Lung microvascular endothelial cell (primary cell): ENCODE measurements around the gene SBF2. TPM values are rescaled to one million over a fixed set of nuclear protein-coding genes. Genes with fewer than 3 reads are reported as not detected.
"Not testable (repeated sequence)": the region's sequence is repeated elsewhere in the genome, so short reads cannot be mapped to it uniquely, and the experiment has no call there.

Experiments used
- DNase-seq, 2 donors: peaks; one replicate each; pipeline versions ENCODE4 v3.0.0 to v3.0.0-alpha.2; 2010; ENCODE audit warnings: low read depth in 2 of 2
- total RNA-seq: library from RNA; depleted of rRNA; stranded (reverse); fragments of >200 nt; gene quantifications from 2 replicates; pipeline ENCODE4 v1.2.1, GENCODE V29; 2014

Gene SBF2
- total RNA-seq, 1 donor from 2014 or later, result 50.8 TPM

GRCh38 chr11:10122326-10123197, 171.5 kb downstream of the SBF2 start:
- DNase-seq, result peak; percentile 30 to 59

DNA sequence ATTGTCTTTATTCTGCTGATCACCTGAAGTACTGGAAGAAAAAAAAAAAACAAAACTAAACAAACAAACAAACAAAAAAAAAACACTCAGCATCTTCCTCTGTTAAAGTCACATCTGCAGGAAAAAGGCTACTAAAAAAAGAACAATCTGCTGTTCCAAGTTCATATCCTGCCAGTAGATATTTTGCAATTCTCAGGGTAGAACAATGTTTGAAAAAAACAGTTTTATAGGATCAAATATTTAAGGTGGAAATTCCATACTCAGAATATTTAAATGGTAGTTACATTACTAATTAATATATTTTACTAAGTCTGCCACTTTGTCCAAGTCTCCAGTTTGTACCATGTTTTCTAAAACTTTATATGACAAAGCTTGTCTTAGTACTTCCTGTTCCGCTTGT, 175.2 kb downstream of the SBF2 start:
- DNase-seq, result peak; percentile 23 to 47

- peak; percentile 30 to 70 for DNase-seq
Measured at GRCh38 chr11:10117709-10118351, 176.2 kb downstream of the SBF2 start.

DNA sequence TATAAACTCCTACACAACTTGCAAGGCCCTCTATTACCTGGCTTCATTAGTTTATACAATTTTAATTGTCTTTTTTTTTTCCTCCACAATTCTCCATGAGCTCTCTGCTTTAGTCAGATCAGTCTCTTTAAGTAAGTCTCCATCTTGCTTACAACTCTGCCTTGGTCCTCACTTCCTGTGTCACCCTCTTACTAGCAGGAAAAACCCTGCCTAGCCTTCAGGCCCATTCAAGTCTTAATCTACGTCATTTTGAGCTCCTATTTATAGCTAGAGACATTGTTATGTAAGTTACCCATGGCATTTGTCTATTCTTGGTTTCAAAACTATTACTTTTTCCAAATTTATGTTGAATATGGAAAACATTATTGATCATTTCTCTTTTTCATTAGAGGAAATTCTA, 177.4 kb downstream of the SBF2 start:
- DNase-seq, result peak in 1 of 2 donors; percentile 45

DNA sequence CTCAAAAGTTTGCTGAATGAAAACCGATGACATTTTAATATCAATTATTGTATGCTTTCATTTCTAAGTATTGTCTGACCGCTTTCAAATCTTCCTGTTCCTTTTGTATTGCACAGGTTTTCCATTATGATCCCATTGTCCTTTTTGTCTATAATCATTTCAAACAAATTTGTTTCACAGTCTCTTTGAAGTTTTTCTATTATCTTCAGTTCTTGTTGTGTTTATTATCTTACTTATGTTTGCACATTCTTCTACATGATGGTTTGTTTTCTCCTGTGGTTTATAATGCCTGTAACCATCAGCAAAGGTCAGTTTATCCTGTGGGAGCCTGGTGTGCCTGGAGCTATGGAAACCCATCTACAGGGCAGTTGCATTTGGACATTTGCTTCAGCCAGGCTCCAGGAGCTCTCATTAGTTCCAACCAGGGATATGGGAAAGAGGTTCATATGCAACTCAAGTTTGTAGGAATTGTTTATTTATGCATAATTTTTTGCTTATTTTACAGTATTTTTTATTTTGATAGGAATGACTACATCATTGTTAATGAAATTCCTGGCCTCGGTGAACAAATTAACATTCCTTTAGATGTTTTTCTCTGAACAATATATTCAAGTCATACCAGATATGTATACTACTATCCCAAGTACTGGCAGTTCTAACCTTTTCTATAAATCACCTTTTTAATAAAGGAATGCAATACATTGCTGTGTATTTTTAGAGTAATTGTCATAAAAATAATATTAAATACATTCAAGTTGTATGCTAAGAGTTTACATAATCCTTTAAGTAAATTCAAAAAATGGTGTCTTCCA, 179.2 kb downstream of the SBF2 start:
- DNase-seq, result peak in 1 of 2 donors; percentile 40

DNA sequence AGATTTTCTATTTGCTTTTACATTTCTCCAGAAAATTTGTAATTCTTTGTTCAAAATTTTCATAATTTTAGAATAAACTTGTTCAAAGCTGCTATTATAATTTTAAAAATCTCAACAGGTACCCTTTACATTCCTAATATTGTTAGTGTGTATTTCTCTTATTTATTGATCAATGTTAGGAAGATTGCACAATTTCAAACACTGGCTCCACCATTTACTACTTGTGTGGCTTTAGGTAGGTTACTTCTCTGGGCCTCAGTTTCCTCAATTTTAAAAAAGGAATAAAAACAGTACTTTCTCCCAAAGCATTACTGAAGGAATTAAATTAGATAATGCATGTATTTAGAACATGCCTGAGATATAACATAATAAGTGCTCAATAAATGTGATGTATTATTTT, 180.2 kb downstream of the SBF2 start:
- DNase-seq, result no peak

DNA sequence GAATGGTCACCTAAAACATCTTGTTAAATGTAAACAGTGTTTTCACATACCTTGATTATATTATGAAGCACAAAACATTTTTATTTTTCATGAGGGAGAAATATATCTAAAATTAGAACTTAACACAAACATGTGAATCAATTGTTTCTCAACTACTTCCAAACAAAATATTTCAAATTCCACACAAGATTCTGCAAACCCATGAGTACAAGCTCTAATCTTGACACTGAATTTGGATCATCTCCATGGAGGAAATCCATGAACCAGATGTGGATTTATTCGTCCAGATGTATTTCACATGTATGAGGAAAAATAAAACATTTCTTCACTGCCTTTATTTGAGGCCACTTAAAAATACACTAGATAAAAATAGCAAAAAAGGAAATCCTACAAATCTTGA, 184.2 kb downstream of the SBF2 start:
- peak in 1 of 2 donors; percentile 32 for DNase-seq

DNA sequence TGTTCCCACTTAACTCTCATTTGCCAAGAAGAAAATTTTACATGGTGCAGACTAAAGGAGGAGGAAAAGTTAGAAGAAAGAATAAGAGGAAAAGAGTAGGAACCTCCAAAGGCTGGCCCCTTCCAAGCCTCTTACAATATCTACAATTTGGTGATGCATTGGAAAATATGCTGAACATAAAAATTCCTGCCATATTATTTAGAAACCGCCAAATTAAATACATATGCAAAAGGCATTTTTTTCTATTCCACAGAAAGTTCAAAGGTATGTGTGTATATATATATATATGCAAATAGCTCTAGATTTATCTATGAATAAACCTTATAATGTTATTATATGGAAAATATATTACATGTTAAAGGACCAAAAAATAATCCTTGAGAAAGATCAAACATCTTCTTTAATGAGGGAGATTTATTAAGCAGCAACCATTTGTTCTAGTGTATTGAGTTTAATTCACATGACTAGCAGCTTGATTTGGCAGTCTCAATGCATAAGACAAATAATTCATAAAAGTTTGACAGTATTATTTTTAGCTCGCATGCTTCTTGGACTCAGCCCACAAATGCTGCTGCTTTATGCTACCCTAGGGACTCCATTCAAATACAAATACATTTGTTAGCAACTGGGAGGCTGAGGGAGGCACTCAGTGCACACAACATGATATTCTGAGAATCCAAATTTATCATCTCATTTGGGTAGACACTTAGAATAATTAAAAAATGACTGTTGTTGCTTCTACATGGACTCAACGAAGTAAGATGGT, 184.9 kb downstream of the SBF2 start:
- peak; percentile 51 to 64 for DNase-seq

GRCh38 chr11:10107497-10107896, 186.5 kb downstream of the SBF2 start:
- DNase-seq, result no peak

DNA sequence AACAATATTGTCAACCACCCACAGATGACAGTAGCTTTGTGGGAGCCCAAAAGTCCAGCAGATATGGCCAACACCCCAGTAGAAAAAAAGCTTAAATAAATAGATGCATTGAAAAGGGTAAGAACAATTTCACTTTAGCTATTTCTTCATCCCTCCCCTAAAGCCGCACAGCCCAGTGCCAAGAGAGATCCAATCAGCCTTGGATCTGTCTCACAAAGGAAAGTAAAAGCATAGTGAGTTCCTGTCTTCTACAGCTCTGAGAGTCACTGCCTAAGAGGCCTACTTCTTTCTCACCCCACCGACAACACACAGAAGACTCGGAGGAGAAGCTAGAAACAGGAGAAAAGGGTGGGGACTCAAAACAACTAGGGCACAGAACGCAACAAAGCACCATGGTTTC, 196.4 kb downstream of the SBF2 start:
- no peak for DNase-seq

DNA sequence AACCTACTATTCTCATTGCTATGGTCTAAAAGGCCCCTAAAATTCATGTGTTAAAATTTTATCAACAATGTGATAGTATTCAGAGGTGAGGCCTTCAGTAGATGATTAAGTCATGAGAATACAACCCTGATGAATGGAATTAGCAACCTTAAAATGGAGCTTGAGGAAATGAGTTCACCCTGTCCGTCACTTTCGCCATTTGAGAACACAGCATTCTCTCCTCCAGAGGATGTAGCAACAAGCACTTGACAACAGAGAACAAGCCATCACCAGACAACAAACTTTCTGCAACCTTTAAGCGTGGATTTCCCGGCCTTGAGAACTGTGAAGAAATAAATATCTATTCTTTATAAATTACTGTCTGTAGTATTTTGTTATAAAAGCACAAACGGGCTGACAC, 197.0 kb downstream of the SBF2 start:
- DNase-seq, result peak in 1 of 2 donors; percentile 90

- no peak for DNase-seq
Measured at GRCh38 chr11:10095412-10096208, 198.4 kb downstream of the SBF2 start.

DNA sequence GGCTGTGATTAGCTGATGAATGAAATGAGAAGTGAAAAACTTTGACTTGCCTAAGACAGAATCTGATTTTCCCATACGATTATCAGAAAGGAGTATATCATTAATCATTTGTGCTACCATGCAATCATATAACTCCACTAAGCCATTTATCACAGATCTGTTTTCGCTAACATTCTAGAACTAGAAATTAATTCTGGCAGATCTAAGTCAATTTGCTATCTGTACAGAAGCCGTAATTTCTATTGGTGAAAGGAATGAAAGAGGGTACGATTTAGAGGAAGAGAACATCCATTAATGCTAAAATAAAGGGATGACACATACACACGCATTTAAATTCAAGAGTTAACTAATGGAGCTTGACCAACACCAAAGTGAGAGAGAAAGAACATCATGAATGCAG, 201.6 kb downstream of the SBF2 start:
- no peak for DNase-seq

- DNase-seq, result no peak
Measured at GRCh38 chr11:10091314-10092045, 202.5 kb downstream of the SBF2 start.

- DNase-seq, result not testable (repeated sequence)
Measured at GRCh38 chr11:10087923-10088225, 206.1 kb downstream of the SBF2 start.

DNA sequence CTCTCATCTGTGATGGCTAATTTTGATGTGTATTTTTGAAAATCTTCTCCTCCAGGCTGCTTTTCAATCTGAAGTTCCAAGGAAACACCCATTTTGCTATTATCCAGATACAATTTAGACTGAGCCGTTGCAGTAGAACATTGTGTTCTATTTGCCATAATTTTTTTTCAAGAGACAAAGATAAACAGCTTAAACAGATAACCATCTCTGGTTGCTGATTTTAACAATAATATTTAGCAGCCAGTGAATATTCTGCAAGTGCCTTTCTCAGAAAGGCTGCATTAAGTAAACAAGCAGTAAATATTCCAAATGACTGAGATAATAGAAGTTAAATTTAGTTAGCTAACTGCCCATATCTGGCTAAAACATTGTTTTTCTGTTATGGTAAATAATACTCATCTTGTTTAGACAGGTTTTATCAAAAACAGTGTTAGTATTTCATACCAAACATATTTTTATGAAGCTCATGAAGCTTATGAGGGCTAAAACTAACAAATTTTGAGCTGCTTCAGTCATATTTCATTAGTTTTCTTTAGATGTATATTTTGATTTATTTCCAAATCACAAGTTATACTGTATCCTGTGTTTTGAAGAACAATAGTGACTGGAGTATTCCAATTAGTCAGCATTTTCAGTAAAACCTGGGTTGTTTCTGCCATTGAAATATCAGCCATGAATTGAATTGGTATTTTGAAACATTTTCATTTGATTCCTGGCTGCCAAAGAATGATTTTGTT, 206.7 kb downstream of the SBF2 start:
- DNase-seq, result peak; percentile 33 to 88

DNA sequence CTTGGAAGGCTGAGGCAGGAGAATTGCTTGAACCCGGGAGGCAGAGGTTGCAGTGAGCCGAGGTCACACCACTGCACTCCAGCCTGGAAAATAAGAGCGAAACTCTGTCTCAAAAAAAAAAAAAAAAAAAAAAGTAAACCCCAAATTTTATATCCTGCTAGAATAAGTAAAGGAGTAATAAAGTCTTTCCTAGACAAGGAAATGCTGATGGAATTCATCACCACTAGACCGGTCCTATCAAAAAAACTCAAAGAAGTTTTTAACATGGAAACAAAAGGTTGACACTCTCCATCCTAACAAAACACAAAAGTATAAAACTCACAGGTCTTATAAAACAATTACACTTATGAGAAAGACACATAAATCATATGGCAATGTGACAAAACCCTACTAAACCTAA, 213.9 kb downstream of the SBF2 start:
- DNase-seq, result peak in 1 of 2 donors; percentile 24

- peak; percentile 39 to 44 for DNase-seq
Measured at GRCh38 chr11:10076458-10077141, 217.4 kb downstream of the SBF2 start.

DNA sequence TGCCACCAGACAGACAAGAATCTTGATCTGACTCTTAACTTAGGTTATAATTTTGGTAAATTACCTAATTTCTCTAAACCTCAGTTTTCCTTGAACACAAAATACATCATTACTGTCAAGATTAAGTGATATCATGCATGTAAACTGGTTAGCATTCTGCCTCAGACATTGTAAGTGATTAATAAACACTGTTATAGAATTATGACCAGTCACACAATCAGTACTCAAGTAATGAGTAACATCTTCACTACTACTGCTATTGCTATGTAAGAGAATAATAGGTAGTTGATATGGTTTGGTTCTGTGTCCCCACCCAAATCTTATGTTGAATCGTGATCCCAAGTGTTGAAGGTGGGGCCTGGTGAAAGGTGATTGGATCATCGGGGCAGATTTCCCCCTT, 218.9 kb downstream of the SBF2 start:
- DNase-seq, result no peak
